ENCODE results near the gene TOMM6.

DNA sequence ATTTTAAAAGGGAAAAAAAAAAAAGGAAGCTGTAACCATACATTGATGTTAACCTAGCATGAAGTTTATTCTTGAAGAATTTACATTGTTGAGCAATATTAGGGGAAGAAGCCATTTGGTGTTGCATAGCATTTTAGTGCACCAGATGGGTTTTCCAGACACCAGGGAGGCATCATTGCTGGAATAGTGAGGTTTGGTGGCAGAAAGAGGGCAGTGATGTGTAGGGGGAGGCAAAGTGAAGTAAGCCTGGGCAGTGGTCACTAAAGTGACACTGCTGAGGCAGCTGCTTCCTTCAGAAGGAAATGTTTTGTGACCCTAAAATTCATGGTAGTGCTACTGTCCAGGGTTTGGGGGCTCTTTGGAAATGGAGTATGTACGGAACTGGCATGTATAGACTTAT is 2.6 kb downstream of the TOMM6 start:
- TF ChIP-seq CTCF (IDR thresholded peaks at IDR 0.05) (no peak), RXRA (IDR thresholded peaks at IDR 0.05; ENCODE audit: borderline replicate concordance, low read depth) (no peak), IRF3 (IDR thresholded peaks at IDR 0.05; ENCODE audit: low read depth, low read length) (no peak), SMC3 (IDR thresholded peaks at IDR 0.05; ENCODE audit: low read depth, low read length) (no peak), EP300 (IDR thresholded peaks at IDR 0.05; ENCODE audit: borderline replicate concordance in 1 of 2, low read depth in 1 of 2, low read length in 1 of 2) (no peak), USF2 (IDR thresholded peaks at IDR 0.05; ENCODE audit: borderline replicate concordance, low read depth, low read length) (no peak), EZH2phosphoT487 (IDR thresholded peaks at IDR 0.05; ENCODE audit: borderline replicate concordance, low read depth) (no peak), TCF12 (IDR thresholded peaks at IDR 0.05) (no peak), CHD2 (IDR thresholded peaks at IDR 0.05; ENCODE audit: low read length, partially characterized antibody) (no peak), GATA2 (CRISPR knock-in tag; IDR thresholded peaks at IDR 0.05) (no peak)

Measured in SK-N-SH (cell line).